Activated naive CD8-positive, alpha-beta T cell (primary cell): Measurements from ENCODE around the gene GCNT1.
"Not testable (repeated sequence)": the region's sequence is repeated elsewhere in the genome, so short reads cannot be mapped to it uniquely, and the experiment has no call there.

Experiments
- H3K27ac Mint-ChIP-seq: one replicate; pipeline ENCODE4 v1.8.0; 2021; ENCODE audit warnings: mixed read lengths
- H3K27me3 Mint-ChIP-seq: one replicate; pipeline ENCODE4 v1.8.0; 2021; ENCODE audit warnings: mixed read lengths
- H3K36me3 Mint-ChIP-seq: one replicate; pipeline ENCODE4 v1.8.0; 2021; ENCODE audit warnings: mixed read lengths
- H3K4me1 Mint-ChIP-seq: one replicate; pipeline ENCODE4 v1.8.0; 2021; ENCODE audit warnings: low read depth, mixed read lengths
- H3K4me3 Mint-ChIP-seq: one replicate; pipeline ENCODE4 v1.8.0; 2021; ENCODE audit warnings: mild to moderate bottlenecking, mixed read lengths
- H3K9me3 Mint-ChIP-seq: one replicate; pipeline ENCODE4 v1.8.0; 2021; ENCODE audit warnings: low read depth, mixed read lengths

GCNT1 gene

DNA sequence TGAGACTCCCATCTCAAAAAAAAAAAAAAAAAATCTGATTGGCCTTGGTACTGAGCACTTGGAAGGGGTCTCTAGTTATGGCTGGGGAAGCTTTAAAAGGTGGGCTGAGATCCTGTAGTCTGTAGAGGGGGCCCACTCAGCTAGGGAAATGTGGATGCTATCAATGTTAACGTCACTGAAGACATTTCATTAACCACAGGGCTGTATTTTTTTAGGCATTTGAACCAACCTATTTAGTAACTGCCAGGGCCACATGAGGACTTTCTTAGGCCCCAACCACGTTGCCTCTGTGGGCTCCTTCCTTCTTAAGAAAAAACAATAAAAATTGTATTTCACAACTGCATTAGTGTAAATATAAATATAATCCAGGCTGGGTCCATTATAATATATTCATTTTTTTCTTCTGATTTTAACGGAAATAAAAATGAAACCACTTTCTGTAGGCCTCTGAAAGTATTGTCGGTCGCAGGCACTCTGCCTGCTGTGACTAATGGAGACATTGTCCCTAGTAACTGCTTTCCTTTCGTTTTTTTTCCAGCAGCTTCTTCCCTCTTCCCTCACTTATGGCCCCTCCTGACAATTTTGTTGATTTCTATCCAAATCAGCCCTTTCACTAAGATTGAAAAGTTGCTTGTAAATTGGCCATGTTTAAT, 71.6 kb downstream of the GCNT1 start:
- Mint-ChIP-seq H3K27ac (no peak overlapping the region), H3K4me1 (no peaks in the 10 kb centered on the region), H3K4me3 (no peak overlapping the region), H3K27me3 (peaks cover 1% of the 10 kb centered on the region), H3K36me3 (no peaks in the 10 kb centered on the region), H3K9me3 (no peaks in the 10 kb centered on the region)

DNA sequence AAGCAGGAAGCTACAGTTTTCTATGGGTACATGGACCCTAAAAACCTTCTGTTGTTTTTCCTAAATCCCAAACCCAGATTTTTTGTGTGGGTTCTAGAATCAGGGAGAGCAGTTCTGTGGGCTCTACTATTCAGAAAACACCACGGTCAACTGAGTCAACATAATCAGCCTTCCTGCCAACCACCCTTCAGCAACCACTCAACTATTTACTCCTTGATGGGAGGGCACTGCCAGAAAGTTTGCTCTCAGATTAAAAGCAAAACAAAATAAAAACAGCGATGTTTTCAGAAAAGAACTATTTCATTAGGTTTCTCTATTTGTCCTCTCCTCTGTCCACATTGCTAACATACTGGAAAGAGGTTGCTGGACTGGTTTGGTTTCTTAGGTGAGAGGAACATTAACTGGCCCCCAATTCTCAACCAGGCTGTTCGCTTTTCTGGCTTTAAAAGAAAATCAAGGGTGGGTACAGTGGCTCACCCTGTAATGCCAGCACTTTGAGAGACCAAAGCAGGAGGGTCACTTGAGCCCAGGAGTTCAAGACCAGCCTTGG, 72.3 kb downstream of the GCNT1 start:
- Mint-ChIP-seq H3K9me3 (no peaks in the 10 kb centered on the region), H3K27me3 (peaks cover 1% of the 10 kb centered on the region), H3K4me1 (no peaks in the 10 kb centered on the region), H3K4me3 (no peak overlapping the region), H3K27ac (no peak overlapping the region), H3K36me3 (no peaks in the 10 kb centered on the region)

DNA sequence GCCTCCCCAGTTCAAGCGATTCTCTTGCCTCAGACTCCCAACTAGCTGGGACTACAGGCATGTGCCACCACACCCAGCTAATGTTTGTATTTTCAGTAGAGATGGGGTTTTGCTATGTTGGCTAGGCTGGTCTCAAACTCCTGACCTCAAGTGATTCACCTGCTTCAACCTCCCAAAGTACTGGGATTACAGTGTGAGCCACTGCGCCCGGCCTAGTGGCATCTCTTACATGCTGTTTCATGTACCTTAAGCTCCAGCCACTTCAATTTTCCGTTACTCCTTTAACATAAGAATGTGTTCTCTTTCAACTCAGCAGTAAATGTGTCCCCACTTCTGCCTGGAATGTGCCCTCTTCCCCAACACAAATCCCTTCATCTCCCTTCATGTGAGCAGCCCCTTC, 73.9 kb downstream of the GCNT1 start:
- H3K27me3 Mint-ChIP-seq, H3K36me3 Mint-ChIP-seq, H3K4me1 Mint-ChIP-seq, H3K4me3 Mint-ChIP-seq, H3K27ac Mint-ChIP-seq, H3K9me3 Mint-ChIP-seq: not testable (repeated sequence)

DNA sequence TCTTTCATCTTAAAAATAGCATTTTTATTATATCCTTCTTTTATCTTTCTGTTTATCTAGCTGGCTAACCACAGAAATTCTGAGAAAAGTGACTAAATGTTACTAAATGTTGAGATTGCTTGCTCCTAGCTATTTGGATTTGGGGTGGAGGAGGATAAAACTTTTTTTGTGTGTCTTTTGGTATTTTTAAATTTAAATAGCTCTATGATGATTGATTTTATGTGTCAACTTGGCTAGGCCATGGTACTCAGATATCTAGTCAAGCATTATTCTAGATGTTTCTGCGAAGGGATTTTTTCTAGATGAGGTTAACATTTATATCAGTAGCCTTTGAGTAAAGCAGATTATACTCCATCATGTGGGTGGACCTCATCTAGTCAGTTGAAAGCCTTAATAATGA, 75.0 kb downstream of the GCNT1 start:
- H3K36me3 Mint-ChIP-seq = no peaks in the 10 kb centered on the region
- H3K27ac Mint-ChIP-seq = no peak overlapping the region
- H3K4me1 Mint-ChIP-seq = no peaks in the 10 kb centered on the region
- peaks cover under 1% of the 10 kb centered on the region for H3K27me3 Mint-ChIP-seq
- H3K9me3 Mint-ChIP-seq = no peaks in the 10 kb centered on the region
- H3K4me3 Mint-ChIP-seq = no peak overlapping the region

DNA sequence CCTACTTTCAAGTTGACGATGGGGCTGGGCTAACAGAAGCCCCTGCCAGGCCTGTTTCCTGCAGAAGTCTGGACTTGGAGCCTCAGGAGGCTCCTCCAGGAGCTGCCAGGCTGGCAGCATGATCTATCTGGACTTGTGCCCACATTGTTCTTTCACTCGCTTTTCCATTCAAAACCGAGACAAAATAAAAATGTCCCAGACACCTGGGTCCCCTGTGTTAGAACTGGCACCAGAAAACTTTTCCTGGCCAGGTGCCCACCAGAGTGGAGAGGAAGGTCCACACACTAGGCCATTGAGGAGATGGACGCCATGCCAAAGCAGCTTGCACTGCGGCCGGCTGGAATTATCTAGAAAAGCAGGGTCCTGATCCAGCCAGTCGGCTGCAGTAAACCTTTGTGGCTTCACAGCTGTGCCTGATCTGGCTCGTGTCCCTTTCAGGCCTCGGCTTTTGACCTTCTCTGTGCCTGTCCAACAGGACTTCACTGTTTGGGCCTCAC, 78.2 kb downstream of the GCNT1 start:
- Mint-ChIP-seq H3K27me3 (no peaks in the 10 kb centered on the region), H3K36me3 (no peaks in the 10 kb centered on the region), H3K27ac (no peak overlapping the region), H3K4me3 (no peak overlapping the region), H3K4me1 (no peaks in the 10 kb centered on the region), H3K9me3 (no peaks in the 10 kb centered on the region)

DNA sequence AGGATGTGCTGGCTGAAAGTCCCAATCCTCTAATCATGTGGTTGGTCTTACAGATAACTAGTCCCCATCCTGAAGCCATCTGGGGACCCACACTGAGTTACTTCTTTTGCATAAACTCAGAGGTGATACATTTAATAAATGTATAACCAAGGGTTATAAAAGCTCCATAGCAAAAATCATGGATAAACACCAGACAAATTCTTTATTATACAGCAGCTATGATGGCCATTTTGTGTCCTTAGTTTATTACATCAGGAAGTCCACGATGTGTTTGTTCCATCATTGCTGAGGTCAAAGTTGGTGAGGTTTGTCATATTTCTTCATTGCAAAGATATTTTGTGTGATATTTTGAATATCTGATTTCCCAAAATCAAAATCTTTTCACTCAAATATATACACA, 80.2 kb downstream of the GCNT1 start:
- Mint-ChIP-seq H3K27me3 (no peaks in the 10 kb centered on the region), H3K36me3 (no peaks in the 10 kb centered on the region), H3K4me1 (no peaks in the 10 kb centered on the region), H3K27ac (no peak overlapping the region), H3K4me3 (no peak overlapping the region), H3K9me3 (no peaks in the 10 kb centered on the region)

DNA sequence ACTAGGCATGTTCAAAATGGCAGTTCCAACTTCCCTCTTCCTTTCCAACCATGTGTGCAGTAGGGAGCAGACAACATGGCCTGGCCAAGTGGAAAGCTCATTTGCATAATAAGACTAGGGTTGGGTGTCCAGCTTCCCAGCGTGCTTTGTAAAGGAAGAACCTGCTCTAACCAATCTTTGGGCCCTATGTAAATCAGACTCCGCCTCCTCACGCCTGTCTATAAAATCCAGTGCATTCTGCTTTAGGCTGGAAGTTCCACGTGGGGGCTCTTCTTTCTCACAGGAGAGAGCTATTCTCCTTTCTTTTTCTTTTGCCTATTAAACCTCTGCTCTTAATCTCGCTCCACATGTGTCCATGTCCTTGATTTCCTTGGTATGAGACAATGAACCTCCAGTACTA, 83.4 kb downstream of the GCNT1 start:
- H3K27me3 Mint-ChIP-seq = no peaks in the 10 kb centered on the region
- H3K9me3 Mint-ChIP-seq = no peaks in the 10 kb centered on the region
- H3K36me3 Mint-ChIP-seq = no peaks in the 10 kb centered on the region
- no peaks in the 10 kb centered on the region for H3K4me1 Mint-ChIP-seq
- no peak overlapping the region for H3K27ac Mint-ChIP-seq
- H3K4me3 Mint-ChIP-seq = no peak overlapping the region

DNA sequence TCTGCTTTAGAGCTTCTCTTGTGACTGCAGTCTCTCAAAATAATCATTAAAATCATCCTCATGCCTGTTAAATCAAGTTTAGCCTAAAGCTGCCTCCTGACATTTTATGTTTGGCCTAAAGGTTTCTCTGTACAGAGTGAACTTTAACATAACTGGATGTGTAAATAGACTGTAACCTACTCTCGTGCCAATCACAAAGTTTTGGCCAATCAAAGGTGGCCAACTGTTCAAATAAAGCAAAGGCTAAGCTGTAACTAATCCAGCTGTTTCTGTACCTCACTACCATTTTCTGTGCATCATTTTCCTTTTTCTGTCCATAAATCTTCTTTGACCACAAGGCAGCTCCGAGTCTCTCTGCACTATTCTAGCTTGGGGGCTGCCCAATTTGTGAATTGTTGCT, 86.2 kb downstream of the GCNT1 start:
- Mint-ChIP-seq H3K9me3 (no peaks in the 10 kb centered on the region), H3K27ac (no peak overlapping the region)

DNA sequence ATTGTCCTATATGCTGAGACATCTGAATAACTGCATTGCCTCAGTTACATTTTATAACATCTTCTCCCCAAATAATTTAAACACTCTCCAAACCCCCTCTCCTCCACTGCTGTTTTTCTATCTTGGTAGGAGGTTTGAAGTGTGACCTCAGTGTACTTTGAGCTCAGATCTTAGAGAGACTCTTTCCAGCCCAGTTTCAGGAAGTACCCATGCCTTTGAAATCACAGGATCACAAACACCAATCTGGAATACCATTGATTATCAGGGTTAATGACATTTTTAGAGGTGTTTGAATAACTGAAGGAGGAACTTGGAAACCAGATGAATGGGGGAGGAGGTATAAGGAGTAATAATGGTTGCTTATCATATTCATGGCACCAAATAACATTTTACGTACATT, 93.2 kb downstream of the GCNT1 start:
- Mint-ChIP-seq H3K36me3 (no peaks in the 10 kb centered on the region), H3K27me3 (no peaks in the 10 kb centered on the region), H3K4me1 (no peaks in the 10 kb centered on the region), H3K27ac (no peak overlapping the region), H3K4me3 (no peak overlapping the region), H3K9me3 (no peaks in the 10 kb centered on the region)

More for the DNA sequence above, 86.2 kb downstream of the GCNT1 start:
- H3K27me3 Mint-ChIP-seq = no peaks in the 10 kb centered on the region
- H3K4me1 Mint-ChIP-seq = no peaks in the 10 kb centered on the region
- H3K36me3 Mint-ChIP-seq = no peaks in the 10 kb centered on the region
- no peak overlapping the region for H3K4me3 Mint-ChIP-seq

DNA sequence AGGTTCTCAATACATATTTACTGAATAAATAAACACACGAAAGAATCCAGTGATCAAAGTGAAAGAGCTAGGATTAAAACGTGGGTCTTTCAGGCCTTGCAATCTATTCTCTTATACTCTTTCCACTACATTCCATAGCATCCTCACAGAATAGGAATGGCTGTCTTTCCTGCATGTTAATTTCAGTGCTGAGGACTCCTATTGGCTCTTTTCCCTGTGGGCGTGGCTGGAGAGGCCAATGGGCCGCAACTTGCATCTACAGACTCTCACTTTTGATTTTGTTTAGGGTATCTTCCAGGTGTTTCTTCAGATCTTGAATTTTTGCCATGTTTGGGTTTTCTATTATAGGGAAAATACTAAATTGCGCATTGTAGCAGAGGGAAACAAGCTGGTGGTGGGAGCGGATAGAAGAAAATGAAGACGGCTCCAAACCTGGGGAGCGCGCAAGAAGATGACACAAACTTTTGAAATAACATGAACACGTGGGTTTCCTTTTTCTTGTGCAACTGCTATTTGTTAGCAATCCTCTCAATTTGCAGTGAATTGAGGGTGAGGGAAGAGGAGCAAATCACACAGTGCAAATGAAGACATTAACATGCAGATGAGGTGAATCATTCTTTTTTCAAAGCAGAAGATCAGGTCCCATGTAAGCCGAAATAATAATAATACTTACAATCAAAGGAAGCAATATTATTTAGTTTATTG, 93.9 kb downstream of the GCNT1 start:
- peaks cover under 1% of the 10 kb centered on the region for H3K27me3 Mint-ChIP-seq
- no peaks in the 10 kb centered on the region for H3K36me3 Mint-ChIP-seq
- no peak overlapping the region for H3K4me3 Mint-ChIP-seq
- no peaks in the 10 kb centered on the region for H3K4me1 Mint-ChIP-seq
- no peak overlapping the region for H3K27ac Mint-ChIP-seq
- no peaks in the 10 kb centered on the region for H3K9me3 Mint-ChIP-seq

DNA sequence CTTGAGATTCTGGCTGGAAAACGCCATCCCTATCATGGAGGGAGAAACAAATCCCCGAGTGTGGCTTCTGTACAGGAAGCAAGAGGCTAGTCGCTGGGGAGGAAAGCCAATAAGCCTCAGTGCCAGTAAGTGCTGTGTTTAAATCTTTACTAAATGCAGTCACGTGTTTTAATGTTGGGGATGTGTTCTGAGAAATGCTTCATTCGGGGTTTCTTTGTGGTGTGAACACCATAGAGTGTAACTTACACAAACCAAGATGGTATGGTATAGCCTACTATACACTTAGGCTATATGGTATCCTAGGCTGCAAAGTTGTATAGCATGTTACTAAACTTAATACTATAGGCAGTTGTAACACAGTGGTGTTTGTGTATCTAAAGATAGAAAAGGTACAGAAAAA, 94.7 kb downstream of the GCNT1 start:
- peaks cover 5% of the 10 kb centered on the region for H3K27me3 Mint-ChIP-seq
- H3K4me1 Mint-ChIP-seq = no peaks in the 10 kb centered on the region
- H3K9me3 Mint-ChIP-seq = no peaks in the 10 kb centered on the region
- no peak overlapping the region for H3K27ac Mint-ChIP-seq
- H3K4me3 Mint-ChIP-seq = no peak overlapping the region
- no peaks in the 10 kb centered on the region for H3K36me3 Mint-ChIP-seq
